HG03460 (cell line): Measurements from ENCODE around the gene LCA5L.
A peak's percentile ranks its signal among the peaks of the same experiment; 100 is the strongest.
"Not testable (repeated sequence)": the region's sequence is repeated elsewhere in the genome, so short reads cannot be mapped to it uniquely, and the experiment has no call there.

Experiments used
- ATAC-seq: cut with Tn5 transposase; IDR thresholded peaks from one replicate; pipeline ENCODE4 v1.9.1; 2021; ENCODE audit not compliant: unreplicated experiment

The LCA5L gene

DNA sequence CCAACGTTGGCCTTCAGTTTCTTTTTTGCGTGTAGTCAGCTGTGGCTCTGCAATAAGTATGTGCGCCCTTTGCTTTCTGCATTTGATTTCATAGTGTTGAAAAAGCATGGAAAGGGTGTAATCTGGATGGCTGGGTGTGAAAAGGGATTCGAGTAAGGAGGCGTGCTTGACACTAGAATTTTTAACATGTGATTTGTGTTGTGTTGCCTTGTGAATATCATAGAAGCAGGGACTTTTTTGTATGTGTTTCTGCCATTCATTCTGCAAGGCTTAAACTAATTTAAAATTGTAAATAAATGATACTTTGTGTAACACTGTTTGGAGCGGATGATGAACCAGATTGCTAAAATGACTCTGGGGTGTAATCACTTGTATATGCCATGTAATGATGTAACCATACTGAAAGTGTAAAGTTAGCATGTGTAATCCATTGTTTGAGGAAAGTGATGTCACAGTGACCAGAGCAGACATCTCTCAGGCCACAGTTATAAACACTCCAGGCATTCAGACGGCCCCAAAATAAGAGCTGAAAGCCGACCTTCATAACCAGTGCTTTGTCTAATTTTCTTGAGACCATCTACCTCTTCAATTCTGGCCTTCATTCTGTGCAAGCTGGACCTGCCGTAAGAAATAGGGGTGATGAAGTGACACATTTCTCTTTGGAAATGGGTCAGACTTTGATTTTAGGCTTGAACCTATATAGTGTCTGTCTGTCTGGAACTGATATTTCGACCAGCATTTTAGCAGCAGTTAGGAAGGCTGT, 6.8 kb upstream of the LCA5L start:
- no peak for ATAC-seq

DNA sequence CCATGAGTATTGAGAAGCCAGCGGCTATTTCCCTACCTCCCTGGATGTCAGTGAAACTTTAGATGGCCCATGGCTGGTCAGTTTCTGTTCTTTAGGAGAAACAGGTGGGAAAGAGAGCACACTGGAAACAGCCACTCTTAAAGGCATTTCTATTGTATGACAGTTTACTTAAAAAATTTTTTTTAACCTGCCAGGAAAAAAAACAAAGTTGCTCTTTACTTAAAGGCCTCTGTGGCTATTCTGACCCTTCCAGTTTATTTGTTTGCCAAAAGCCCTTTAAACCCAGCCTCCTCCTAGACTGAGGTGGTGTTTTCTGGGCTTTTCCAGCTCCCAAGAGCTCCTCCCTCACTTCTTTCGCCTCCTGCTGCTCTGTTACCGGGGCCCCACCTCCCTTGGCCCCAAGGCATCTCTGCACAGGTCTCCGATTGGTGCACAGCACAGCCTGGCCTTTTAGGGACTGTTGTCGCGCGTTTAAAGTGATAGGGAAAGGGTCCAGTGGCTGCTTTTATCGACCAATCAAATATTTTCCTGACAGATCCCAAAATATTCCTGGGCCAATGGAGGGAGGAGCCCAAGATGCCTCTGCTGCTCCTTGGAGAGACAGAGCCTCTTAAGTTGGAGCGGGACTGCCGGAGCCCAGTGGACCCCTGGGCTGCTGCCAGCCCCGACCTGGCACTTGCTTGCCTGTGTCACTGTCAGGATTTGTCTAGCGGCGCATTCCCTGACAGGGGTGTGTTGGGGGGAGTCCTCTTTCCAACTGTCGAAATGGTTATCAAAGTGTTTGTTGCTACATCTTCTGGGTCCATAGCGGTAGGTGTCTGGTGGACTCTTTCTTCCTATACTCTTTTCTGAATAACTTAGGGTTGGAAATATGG, 6.0 kb upstream of the LCA5L start, which contains the start of gene SH3BGR:
Gene SH3BGR (plus strand): TSS at position 639 of the 875 bp plus-strand sequence. CDS start 127 bp downstream, at position 766.
- no peak for ATAC-seq

- no peak for ATAC-seq
Measured at GRCh38 chr21:39447264-39447663, 1.7 kb upstream of the LCA5L start.

DNA sequence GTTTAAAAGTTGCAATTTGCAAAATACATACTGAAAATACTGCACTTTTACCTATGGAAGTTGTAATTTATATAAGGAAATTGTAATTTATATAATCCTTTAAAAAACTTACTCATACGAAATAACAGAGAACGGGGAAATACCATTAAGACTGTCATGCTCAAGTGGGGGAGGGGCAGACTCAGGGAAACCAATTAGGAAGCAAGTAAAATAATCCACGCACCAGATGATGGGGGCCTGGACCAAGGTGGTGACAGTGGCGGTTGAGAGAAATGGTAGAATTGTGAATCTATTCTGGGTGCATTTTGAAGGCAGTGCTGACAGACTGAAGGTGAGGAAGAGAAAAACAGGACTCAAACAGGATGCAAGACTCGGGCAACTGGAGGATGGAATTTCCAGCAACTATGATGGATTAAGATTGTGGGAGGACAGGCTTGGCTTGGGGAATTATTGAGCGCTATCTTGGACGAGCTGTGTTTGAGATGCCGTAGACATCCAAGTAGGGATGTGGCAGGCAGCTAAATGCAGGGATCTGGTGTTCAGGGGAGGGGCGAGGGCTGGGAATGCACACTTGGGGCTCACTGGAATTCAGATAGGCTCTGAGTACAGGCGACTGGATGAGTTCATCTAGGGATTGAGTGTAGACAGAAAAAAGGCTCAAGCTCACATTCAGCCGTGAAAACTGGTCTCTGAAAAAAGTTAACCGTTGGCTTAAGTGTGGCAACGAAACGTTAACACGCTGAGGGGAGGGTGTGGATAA, 977 bp downstream of the LCA5L start:
- peak; percentile 4 for ATAC-seq

DNA sequence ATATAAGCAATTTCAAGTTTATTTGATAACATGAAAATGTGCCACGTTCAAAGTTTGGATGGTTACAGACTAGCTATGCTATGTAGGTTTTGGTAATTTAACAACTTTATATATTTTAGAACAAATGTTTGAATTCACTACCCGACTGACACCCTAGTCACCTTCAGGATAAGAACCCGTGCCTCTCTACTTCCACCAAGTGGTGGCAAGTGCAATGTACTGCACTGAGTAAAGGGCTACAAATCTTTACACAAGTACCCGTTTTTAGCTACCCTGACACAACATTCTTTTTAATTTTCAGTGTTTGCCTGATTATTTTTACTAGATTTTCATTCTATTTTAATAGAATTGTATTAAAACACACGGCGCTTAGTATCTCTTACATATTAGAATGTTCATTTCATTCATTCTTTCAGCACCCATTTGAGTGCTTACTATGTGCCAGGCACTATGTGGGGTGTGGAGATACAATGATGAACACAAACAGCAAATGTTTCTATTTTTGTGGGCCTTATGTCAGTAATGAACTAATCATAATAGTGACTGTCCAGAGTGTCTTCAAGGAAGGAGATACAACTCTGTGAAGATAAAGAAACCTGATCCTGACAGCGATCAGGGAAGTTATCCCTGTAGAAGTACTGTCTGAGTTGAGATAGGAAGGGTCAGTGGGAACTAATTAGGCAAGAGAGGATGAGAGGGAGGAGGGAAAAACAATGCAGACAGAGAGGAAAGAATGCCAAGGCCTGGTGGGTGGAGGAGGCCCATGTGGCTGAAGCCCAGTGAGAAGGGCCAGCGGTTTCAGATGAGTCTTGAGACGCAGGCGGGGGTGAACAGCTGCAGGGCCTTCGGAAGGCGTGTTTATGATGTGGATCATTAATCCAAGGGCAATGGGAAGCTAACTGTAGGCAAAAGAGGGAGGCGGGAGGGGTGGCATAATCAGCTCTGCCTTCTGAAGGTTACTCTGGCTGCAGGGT, 3.8 kb downstream of the LCA5L start:
- no peak for ATAC-seq

DNA sequence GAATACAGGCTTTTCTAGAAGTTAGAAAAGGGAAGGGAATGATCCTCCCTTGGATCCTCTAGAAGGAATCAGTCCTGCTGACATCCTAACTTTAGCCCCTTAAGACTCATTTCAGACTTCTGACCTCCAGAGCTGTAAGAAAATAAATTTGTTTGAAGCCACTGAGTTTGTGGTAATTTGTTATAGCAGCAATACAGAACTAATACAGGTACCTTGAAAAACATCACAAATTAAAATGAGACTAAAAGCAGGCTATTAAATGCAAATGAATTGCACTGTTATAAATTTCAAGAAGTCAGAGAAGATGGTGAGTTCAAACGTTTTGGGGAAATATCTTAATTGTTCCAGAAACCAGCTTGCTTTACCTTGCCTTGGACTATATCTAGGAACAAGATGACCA, 6.3 kb downstream of the LCA5L start:
- no peak for ATAC-seq

- no peak for ATAC-seq
Measured at GRCh38 chr21:39434950-39435349, 10.6 kb downstream of the LCA5L start.

GRCh38 chr21:39430954-39431353, 14.6 kb downstream of the LCA5L start:
- ATAC-seq: no peak

- no peak for ATAC-seq
Measured at GRCh38 chr21:39430457-39430856, 15.1 kb downstream of the LCA5L start.

GRCh38 chr21:39430016-39430415, 15.6 kb downstream of the LCA5L start:
- ATAC-seq: no peak

GRCh38 chr21:39429445-39429844, 16.1 kb downstream of the LCA5L start:
- ATAC-seq: no peak

GRCh38 chr21:39422527-39423241, 22.9 kb downstream of the LCA5L start:
- peak; percentile 56 for ATAC-seq

DNA sequence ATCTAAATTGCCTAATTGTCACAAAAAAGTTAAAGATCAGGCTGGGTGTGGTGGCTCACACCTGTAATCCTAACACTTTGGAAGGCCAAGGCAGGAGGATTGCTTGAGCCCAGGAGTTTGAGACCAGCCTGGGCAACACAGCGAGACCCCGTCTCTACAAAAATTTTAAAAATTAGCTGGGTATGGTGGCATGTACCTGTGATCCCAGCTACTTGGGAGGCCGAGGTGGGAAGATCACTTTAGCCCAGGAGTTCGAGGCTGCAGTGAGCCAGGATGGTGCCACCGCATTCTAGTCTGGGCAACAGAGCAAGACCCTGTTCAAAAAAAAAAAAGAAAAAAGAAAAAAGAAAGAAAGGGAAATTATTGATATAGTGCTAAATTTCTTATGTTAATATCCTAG, 26.4 kb downstream of the LCA5L start:
- ATAC-seq: not testable (repeated sequence)

GRCh38 chr21:39406065-39406464, 39.5 kb downstream of the LCA5L start:
- ATAC-seq: no peak

DNA sequence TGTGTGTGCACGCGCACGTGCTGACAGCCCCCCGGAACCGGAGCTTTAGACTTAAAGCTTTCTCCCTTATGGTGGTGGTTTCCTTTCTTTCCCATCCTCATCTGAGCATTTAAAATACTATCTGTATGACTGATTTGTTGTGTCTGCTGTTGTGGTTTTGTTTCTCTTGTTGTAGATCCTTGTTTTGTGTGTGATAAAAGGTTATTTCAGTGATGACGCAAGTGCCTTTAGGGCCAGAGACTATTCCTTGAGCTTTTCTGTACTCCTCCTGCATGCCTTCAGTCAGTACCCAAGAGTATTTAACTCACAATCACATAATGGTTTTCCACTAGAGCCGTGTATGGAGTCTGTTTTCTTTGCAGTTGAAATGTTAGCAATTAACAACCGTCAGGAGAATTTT, 45.4 kb downstream of the LCA5L start:
- ATAC-seq: no peak

GRCh38 chr21:39397646-39398385, 47.8 kb downstream of the LCA5L start:
- no peak for ATAC-seq

- ATAC-seq: no peak
Measured at GRCh38 chr21:39392981-39393380, 52.6 kb downstream of the LCA5L start.

- no peak for ATAC-seq
Measured at GRCh38 chr21:39390212-39390765, 55.3 kb downstream of the LCA5L start.

- ATAC-seq: no peak
Measured at GRCh38 chr21:39388811-39389155, 56.8 kb downstream of the LCA5L start.
